Lower lobe of right lung (tissue), 2 donors: ENCODE measurements around the gene CKAP5. TPM values are rescaled to one million over a fixed set of nuclear protein-coding genes. Genes with fewer than 3 reads are reported as not detected.

Source experiments
- ATAC-seq, 2 donors: fragments of 200-7000 bp; cut with Tn5 transposase; one replicate each; pipeline ENCODE4 v1.9.1; 2020 to 2022; ENCODE audit warnings: mild to moderate bottlenecking in 2 of 2, moderate library complexity in 2 of 2
- DNase-seq: peaks from one replicate; pipeline ENCODE4 v3.0.0-alpha.2; 2020
- H3K27ac ChIP-seq: fragments of 200-600 bp; one replicate; pipeline ENCODE4 v1.8.0; 2022
- H3K27me3 ChIP-seq: fragments of 200-600 bp; one replicate; pipeline ENCODE4 v1.8.0; 2022; ENCODE audit warnings: low read depth
- H3K36me3 ChIP-seq: fragments of 200-600 bp; one replicate; pipeline ENCODE4 v1.8.0; 2022; ENCODE audit warnings: mild to moderate bottlenecking
- H3K4me1 ChIP-seq: fragments of 200-600 bp; one replicate; pipeline ENCODE4 v1.8.0; 2022
- H3K4me3 ChIP-seq: fragments of 200-600 bp; one replicate; pipeline ENCODE4 v1.8.0; 2022; ENCODE audit warnings: mild to moderate bottlenecking
- H3K9me3 ChIP-seq: fragments of 200-600 bp; one replicate; pipeline ENCODE4 v1.8.0; 2022
- intact Hi-C: fragments of 100-400 bp; cut with DNase I; formaldehyde crosslinking; loops from one replicate; pipeline ENCODE4 v1.11.0; 2022
- total RNA-seq: library from RNA; stranded (reverse); fragmentation: NEBNext Ultra II Directional; extraction: Animal tissue kit (Norgen Biotek cat#: 25700); gene quantifications from one replicate; pipeline ENCODE4 v1.2.1, GENCODE V29; 2021
- TF ChIP-seq, protein P1 (sequence below): fragments of 200-600 bp; IDR thresholded peaks from one replicate; pipeline ENCODE4 v1.8.0; 2022; ENCODE audit warnings: antibody characterized with exemption, mild to moderate bottlenecking
- donor health status: DM: no; HTN: yes; CAD: no; lungs with severe emphysema.

The CKAP5 gene
- total RNA-seq, 1 donor from 2014 or later, result 59.7 TPM

DNA sequence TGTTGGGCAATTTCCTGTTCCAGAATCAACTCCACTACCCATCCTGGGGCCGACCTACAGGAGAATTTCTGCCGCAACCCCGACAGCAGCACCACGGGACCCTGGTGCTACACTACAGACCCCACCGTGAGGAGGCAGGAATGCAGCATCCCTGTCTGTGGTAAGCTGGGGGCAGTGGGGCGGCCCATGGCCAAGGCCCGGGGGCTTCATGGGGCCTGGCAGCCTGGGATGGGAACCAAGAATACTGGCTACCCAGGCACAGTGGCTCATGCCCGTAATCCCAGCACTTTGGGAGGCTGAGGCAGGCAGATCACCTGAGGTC is 122.8 kb downstream of the CKAP5 start:
- no peaks in the 10 kb centered on the region for H3K9me3 ChIP-seq
- TF ChIP-seq, protein P1, sequence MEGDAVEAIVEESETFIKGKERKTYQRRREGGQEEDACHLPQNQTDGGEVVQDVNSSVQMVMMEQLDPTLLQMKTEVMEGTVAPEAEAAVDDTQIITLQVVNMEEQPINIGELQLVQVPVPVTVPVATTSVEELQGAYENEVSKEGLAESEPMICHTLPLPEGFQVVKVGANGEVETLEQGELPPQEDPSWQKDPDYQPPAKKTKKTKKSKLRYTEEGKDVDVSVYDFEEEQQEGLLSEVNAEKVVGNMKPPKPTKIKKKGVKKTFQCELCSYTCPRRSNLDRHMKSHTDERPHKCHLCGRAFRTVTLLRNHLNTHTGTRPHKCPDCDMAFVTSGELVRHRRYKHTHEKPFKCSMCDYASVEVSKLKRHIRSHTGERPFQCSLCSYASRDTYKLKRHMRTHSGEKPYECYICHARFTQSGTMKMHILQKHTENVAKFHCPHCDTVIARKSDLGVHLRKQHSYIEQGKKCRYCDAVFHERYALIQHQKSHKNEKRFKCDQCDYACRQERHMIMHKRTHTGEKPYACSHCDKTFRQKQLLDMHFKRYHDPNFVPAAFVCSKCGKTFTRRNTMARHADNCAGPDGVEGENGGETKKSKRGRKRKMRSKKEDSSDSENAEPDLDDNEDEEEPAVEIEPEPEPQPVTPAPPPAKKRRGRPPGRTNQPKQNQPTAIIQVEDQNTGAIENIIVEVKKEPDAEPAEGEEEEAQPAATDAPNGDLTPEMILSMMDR, result no peak
- no peaks in the 10 kb centered on the region for H3K27me3 ChIP-seq
- DNase-seq (no peak), ATAC-seq (no peak)
- no peak overlapping the region for H3K27ac ChIP-seq
- no peaks in the 10 kb centered on the region for H3K4me1 ChIP-seq
- no peaks in the 10 kb centered on the region for H3K36me3 ChIP-seq
- intact Hi-C loops, result no loop called here
- H3K4me3 ChIP-seq, result no peak overlapping the region

DNA sequence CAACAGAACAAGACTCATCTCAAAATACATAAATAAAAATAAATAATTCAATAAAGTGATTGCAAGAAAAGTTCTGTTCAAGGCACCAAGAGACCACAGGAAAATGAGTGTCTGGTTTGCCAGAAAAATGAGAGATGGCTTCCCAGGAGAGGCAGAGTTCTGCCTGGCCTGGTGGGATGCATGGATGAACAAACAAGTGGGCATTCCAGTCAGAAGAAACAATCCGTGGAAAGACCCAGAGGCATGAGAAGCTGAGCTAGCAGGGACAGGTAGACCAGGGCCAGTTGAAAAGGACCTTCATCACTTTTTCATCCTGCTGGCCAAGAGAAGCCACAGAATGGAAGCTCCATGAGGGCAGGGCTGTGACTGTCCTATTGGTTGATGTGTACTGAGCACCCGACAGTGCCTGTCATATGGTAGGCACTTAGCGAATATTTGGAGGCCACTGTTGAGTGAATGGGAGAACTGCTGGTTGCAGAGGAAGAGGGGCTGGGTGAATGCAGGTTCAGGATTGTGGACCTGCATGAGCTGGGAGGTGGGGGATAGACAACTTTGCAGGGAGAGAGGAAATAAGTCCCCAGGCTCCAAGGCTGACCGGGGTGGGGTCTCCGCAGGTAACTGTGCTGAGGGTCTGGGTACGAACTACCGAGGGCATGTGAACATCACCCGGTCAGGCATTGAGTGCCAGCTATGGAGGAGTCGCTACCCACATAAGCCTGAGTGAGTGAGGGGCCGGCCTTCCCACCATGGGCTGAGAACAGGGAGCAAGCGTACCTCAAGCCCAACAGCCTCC is 123.3 kb downstream of the CKAP5 start:
- no peak overlapping the region for H3K27ac ChIP-seq

DNA sequence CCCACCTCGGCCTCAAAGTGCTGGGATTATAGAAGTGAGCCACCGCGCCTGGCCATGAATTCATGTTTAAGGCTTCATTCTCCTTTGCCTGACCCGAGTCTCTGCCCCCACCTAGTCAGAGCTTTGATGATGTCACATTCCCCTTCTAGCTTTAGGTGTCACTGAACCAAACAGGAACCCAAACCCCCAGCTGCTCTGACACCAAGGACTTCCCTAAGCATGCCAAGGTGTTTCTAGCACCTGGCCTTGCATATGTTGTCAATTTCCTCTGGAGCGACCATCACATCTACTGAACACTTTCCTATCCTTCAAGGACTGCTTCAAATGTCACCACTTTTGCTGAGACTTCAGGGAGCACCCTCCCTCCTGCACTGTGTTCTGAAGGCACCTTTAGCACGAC is 124.8 kb downstream of the CKAP5 start:
- Histone ChIP-seq H3K27me3 (no peaks in the 10 kb centered on the region), H3K4me1 (no peaks in the 10 kb centered on the region), H3K4me3 (no peak overlapping the region), H3K27ac (no peak overlapping the region), H3K9me3 (no peaks in the 10 kb centered on the region), H3K36me3 (no peaks in the 10 kb centered on the region)
- TF ChIP-seq, protein P1, result no peak
- DNase-seq (no peak), ATAC-seq (no peak)
- intact Hi-C loops, result no loop called here

More for the DNA sequence above, 123.3 kb downstream of the CKAP5 start:
- DNase-seq (no peak), ATAC-seq (no peak)
- Histone ChIP-seq H3K27me3 (no peaks in the 10 kb centered on the region), H3K4me1 (no peaks in the 10 kb centered on the region), H3K4me3 (no peak overlapping the region), H3K9me3 (no peaks in the 10 kb centered on the region), H3K36me3 (no peaks in the 10 kb centered on the region)
- TF ChIP-seq, protein P1, result no peak
- intact Hi-C loops, result no loop called here

DNA sequence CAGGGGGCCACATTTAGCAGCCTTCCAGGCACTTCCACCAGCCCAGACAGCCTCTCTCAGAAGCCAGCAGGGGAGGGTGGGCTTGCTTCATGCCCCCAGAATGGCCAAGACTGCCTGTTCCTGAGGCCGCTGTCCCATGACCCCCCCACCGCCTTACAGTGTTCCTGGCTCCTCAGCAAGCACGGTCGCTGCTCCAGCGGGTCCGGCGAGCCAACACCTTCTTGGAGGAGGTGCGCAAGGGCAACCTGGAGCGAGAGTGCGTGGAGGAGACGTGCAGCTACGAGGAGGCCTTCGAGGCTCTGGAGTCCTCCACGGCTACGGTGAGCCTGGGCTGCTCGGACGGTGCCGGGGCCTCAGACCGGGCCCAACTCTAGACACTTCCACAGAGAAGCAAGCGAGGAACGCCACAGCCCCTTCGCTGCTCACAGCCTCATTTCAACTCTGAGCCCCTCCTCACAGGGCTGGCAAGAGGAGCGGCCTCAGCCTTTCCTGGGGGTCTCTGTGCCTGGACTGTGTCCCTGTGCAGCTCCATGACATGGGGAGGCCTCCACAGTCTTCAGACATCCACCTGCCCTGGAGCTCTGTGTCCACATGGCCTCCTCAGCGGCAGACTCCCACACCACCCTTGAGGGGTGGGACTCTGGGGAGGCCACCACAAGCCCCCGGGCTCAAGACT is 126.4 kb downstream of the CKAP5 start:
- no peak for DNase-seq
- TF ChIP-seq, protein P1, result no peak
- no peak overlapping the region for H3K4me3 ChIP-seq
- no peaks in the 10 kb centered on the region for H3K9me3 ChIP-seq
- no peaks in the 10 kb centered on the region for H3K27me3 ChIP-seq
- H3K27ac ChIP-seq, result no peak overlapping the region
- H3K36me3 ChIP-seq, result no peaks in the 10 kb centered on the region
- no peak for ATAC-seq
- no peaks in the 10 kb centered on the region for H3K4me1 ChIP-seq
- intact Hi-C loops, result no loop called here

DNA sequence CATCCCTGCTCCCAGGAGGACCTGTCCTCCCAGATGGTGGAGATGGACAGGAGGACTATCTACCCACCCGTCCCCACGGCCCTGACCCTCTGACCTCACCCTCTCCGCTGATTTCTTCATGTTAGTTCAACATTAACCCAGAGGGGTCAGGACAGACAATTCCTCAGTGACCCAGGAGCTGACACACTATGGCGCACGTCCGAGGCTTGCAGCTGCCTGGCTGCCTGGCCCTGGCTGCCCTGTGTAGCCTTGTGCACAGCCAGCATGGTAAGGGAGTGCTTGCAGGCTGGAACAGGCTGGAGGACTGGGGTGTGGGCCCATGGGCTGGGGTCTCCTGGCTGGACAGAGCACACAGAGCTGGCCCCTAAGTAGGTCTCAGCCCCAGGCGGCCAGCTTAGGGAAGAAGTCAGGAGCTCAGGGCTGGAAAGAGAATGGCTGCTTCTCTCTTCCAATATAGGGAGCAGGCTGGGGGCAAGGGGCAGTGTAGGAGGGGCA is 127.0 kb downstream of the CKAP5 start, which contains the start of gene F2:
Gene F2 (plus strand): TSS at position 166 of the 495 bp plus-strand sequence. CDS start 23 bp downstream, at position 189.
- Histone ChIP-seq H3K9me3 (no peaks in the 10 kb centered on the region), H3K36me3 (no peaks in the 10 kb centered on the region), H3K27me3 (no peaks in the 10 kb centered on the region), H3K4me3 (no peak within 1 kb of the TSS), H3K4me1 (no peaks in the 10 kb centered on the region), H3K27ac (no peak within 1 kb of the TSS)
- ATAC-seq (peak in 1 of 2 donors; percentile 26), DNase-seq (no peak)
- TF ChIP-seq, protein P1, result no peak
- intact Hi-C loops, result no loop called here
